Calu3 (cell line): Measurements from ENCODE around the gene PRPF6. TPM values are rescaled to one million over a fixed set of nuclear protein-coding genes. Genes with fewer than 3 reads are reported as not detected.

Source experiments
- BruUV-seq: library from RNA; stranded (reverse); fragments of 400-500 nt; replicated peaks from 2 replicates; lab custom pipeline; 2021; lab: Mats Ljungman, UMichigan
- CTCF ChIA-PET: fragments of 300-600 bp; sonication (Branson Sonifier 250); formaldehyde crosslinking; loops from one replicate; lab custom pipeline; 2022; ENCODE audit warnings: antibody characterized with exemption; lab: Charles Lee
- DNase-seq: peaks from one replicate; pipeline ENCODE4 v3.0.0; 2022
- H3K27ac Mint-ChIP-seq: one replicate; pipeline ENCODE4 v1.8.0; 2022; ENCODE audit warnings: mixed read lengths; ENCODE audit not compliant: unreplicated experiment
- H3K27me3 Mint-ChIP-seq: one replicate; pipeline ENCODE4 v1.8.0; 2022; ENCODE audit warnings: mixed read lengths; ENCODE audit not compliant: unreplicated experiment
- H3K36me3 Mint-ChIP-seq: one replicate; pipeline ENCODE4 v1.8.0; 2022; ENCODE audit warnings: mild to moderate bottlenecking, moderate library complexity, mixed read lengths; ENCODE audit not compliant: insufficient read depth, unreplicated experiment
- H3K4me1 Mint-ChIP-seq: one replicate; pipeline ENCODE4 v1.8.0; 2022; ENCODE audit warnings: mild to moderate bottlenecking, low read depth, mixed read lengths; ENCODE audit not compliant: unreplicated experiment
- H3K4me3 Mint-ChIP-seq: one replicate; pipeline ENCODE4 v1.8.0; 2022; ENCODE audit warnings: mild to moderate bottlenecking, low read depth, moderate library complexity, mixed read lengths; ENCODE audit not compliant: unreplicated experiment
- H3K9me3 Mint-ChIP-seq: one replicate; pipeline ENCODE4 v1.8.0; 2022; ENCODE audit warnings: low read depth, mixed read lengths; ENCODE audit not compliant: unreplicated experiment
- intact Hi-C: fragments of 100-400 bp; cut with micrococcal nuclease; formaldehyde crosslinking; loops from one replicate; pipeline ENCODE4 v1.10.0; 2022; ENCODE audit not compliant: unreplicated experiment
- total RNA-seq: library from RNA; stranded (reverse); gene quantifications from 2 replicates; pipeline ENCODE4 v1.2.3, GENCODE V29; 2022
- TF ChIP-seq, protein P1 (sequence below): fragments of 200-600 bp; IDR thresholded peaks from one replicate; pipeline ENCODE4 v1.8.0; 2022; ENCODE audit warnings: antibody characterized with exemption; ENCODE audit not compliant: unreplicated experiment

PRPF6 gene
- total RNA-seq, 1 experiment from 2014 or later = 113 TPM

DNA sequence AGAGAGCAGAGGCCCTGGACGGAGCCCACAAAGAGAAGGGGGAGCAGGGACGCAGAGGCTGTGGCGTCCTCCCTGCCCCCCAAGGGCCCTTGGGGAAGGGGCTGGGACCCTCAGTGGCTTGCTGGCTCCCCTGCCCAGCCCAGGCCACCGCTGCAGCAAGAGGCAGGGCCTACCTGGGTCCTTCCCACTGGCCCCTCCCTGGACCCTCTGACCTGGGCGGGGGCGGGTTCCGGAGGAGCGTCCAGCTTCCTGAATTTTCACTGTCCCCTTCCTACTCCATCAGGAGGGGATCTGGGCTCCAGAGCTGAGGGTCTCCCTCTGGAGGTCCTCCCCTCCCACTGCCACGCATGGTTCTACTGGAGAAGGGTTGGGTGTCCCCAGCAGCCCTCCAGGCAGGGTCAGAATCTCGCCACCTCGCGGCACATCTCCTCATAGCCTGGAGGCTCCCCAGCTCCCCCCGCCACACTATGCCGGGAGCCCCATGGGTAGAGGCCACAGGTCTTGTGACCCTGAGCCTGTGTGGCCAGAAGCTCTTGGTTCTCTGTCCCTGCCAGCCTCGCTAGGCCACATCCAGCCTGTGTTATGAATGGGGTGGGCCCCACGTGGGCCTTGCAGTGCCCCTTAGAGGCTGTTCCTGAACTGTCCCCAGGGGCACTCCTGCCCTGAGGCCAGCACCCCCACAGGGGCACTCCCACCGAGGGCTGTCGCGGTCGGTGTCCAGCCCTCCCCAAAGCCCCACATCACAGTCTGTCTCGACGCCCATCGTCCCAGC lies 69.5 kb downstream of the PRPF6 start:
- no peaks in the 10 kb centered on the region for H3K9me3 Mint-ChIP-seq
- H3K36me3 Mint-ChIP-seq = peaks cover under 1% of the 10 kb centered on the region
- CTCF ChIA-PET = interaction anchor here (3.0 kb wide), 1 partner anchor 12 kb away, joined by 13 read pairs; no protein-coding TSS in a partner anchor
- H3K4me1 Mint-ChIP-seq = no peaks in the 10 kb centered on the region
- peaks cover 88% of the 10 kb centered on the region for H3K27me3 Mint-ChIP-seq
- no peak overlapping the region for H3K4me3 Mint-ChIP-seq
- BruUV-seq = no TSS peak
- intact Hi-C loops = loop anchor here (10.0 kb wide), 1 partner anchor 156 kb away; the partner anchor contains the start of gene DNAJC5
- TF ChIP-seq, protein P1, sequence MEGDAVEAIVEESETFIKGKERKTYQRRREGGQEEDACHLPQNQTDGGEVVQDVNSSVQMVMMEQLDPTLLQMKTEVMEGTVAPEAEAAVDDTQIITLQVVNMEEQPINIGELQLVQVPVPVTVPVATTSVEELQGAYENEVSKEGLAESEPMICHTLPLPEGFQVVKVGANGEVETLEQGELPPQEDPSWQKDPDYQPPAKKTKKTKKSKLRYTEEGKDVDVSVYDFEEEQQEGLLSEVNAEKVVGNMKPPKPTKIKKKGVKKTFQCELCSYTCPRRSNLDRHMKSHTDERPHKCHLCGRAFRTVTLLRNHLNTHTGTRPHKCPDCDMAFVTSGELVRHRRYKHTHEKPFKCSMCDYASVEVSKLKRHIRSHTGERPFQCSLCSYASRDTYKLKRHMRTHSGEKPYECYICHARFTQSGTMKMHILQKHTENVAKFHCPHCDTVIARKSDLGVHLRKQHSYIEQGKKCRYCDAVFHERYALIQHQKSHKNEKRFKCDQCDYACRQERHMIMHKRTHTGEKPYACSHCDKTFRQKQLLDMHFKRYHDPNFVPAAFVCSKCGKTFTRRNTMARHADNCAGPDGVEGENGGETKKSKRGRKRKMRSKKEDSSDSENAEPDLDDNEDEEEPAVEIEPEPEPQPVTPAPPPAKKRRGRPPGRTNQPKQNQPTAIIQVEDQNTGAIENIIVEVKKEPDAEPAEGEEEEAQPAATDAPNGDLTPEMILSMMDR = no peak
- H3K27ac Mint-ChIP-seq = no peak overlapping the region
- DNase-seq = no peak

DNA sequence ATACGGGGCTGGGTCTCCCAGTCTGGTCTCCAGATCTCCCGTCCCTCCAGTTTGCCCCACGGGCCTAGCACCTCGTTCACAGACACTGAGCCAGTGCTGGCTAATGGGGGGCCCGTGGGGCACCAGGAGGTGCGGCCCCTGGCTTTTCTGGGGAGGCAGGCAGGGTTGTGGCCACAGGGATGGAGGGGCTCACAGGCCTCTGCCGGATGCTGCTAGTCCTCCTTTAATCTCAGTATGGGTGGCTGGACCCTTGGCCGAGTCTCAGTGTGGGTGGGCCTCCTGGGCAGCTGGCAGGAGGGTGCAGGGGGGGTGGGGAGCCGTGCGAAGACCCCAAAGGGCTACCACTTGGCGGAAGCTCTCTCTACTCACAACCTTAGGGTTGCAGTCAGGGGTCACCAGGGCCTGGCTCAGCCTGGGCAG lies 70.1 kb downstream of the PRPF6 start:
- intact Hi-C loops = loop anchor here (10.0 kb wide), 1 partner anchor 156 kb away; the partner anchor contains the start of gene DNAJC5
- Mint-ChIP-seq H3K9me3 (no peaks in the 10 kb centered on the region), H3K27me3 (peaks cover 88% of the 10 kb centered on the region), H3K36me3 (no peaks in the 10 kb centered on the region), H3K4me3 (no peak overlapping the region), H3K4me1 (no peaks in the 10 kb centered on the region), H3K27ac (no peak overlapping the region)
- TF ChIP-seq, protein P1 = no peak
- BruUV-seq = no TSS peak
- CTCF ChIA-PET = interaction anchor here (3.0 kb wide), 1 partner anchor 13 kb away, joined by 13 read pairs; no protein-coding TSS in a partner anchor
- DNase-seq = no peak

DNA sequence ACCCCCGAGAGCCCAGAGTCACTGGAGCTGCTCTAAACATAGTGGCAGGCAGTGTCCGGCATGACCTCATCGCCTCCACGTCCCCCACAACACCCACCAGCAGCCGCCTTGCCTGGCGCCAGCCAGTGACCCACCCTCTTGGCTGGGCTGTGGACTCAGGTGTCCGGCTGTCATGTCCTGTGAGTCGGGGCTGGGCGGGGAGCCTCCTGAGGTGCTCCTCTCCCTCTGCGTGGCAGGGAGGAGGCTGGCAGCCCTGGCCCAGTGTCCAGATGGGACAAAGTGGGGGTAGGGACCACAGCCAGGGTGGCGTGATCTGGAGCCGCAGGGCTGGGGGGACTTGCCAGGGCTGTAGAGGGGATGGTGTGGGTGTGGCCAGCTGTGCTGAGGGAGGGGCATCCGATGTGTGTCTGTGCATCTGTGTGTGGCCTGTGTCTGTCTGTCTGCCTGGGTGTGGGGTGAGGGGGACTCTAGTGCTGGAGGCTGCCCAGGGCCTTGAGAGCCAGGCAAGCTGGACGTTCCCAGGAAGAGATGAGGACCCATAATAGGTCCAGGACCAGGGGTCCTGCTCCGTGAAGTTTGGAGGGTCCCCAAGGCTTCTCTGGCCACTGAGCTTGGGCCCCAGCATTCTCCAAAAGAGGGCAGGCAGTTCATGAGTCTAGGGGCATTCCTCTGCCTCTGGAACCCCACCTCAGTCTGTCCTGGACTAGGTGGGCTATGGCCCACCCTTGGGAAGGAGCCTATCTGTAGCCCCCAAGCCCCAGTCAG lies 70.8 kb downstream of the PRPF6 start:
- no peaks in the 10 kb centered on the region for H3K36me3 Mint-ChIP-seq
- H3K9me3 Mint-ChIP-seq = no peaks in the 10 kb centered on the region
- TF ChIP-seq, protein P1 = no peak
- no peaks in the 10 kb centered on the region for H3K4me1 Mint-ChIP-seq
- intact Hi-C loops = loop anchor here (10.0 kb wide), 1 partner anchor 157 kb away; the partner anchor contains the start of gene DNAJC5
- no TSS peak for BruUV-seq
- DNase-seq = no peak
- H3K27me3 Mint-ChIP-seq = peaks cover 81% of the 10 kb centered on the region
- no peak overlapping the region for H3K4me3 Mint-ChIP-seq
- no peak overlapping the region for H3K27ac Mint-ChIP-seq
- CTCF ChIA-PET = interaction anchor here (2.7 to 3.0 kb wide), 2 partner anchors 11 to 13 kb away, joined by 7 to 13 read pairs; partner anchors contain the start of gene TCEA2

DNA sequence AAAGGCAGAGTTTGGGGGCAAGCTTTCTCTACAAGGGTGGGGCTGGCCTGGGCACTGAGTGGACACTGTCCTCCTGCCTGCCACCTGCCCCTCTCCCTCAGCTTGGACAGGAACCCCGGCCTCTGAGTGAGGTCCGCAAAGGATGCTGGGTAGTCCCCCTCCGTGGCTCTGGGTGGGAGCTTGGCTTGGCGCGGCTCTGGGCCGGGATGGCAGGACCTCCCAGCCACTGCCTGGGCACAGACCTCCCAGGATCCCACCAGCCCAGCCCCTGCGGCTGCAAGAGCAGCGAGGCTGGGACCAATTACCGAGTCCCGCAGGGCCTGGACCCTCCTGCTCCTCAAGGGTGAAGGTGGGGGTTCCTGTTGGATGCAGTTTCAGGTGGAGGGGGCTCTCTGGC lies 71.4 kb downstream of the PRPF6 start:
- CTCF ChIA-PET = interaction anchor here (2.7 to 3.0 kb wide), 2 partner anchors 10 to 14 kb away, joined by 7 to 13 read pairs; partner anchors contain the start of gene TCEA2
- no TSS peak for BruUV-seq
- TF ChIP-seq, protein P1 = no peak

More for the DNA sequence above, 71.4 kb downstream of the PRPF6 start:
- H3K27me3 Mint-ChIP-seq = peaks cover 75% of the 10 kb centered on the region
- intact Hi-C loops = loop anchor here (10.0 kb wide), 1 partner anchor 158 kb away; the partner anchor contains the start of gene DNAJC5
- DNase-seq = no peak
- H3K9me3 Mint-ChIP-seq = no peaks in the 10 kb centered on the region
- no peaks in the 10 kb centered on the region for H3K36me3 Mint-ChIP-seq
- peaks cover 4% of the 10 kb centered on the region for H3K4me1 Mint-ChIP-seq
- H3K27ac Mint-ChIP-seq = no peak overlapping the region
- H3K4me3 Mint-ChIP-seq = no peak overlapping the region
